ENCODE data around the gene GLIPR1L1.

GLIPR1L1 gene

DNA sequence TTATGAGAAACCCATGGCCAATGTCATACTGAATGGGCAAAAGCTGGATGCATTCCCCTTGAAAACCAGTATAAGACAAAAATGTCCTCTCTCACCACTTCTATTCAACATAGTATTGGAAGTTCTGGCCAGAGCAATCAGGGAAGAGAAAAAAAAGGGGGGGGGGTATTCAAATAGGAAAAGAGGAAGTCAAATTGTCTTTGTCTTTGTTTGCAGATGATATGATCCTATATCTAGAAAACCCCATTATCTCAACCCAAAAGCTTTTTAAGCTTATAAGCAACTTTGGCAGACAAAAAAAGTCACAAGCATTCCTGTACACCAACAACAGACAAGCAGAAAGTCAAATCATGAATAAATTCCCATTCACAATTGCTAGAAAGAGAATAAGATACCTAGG, 19.5 kb downstream of the GLIPR1L1 start:
- DNase-seq: no peak

DNA sequence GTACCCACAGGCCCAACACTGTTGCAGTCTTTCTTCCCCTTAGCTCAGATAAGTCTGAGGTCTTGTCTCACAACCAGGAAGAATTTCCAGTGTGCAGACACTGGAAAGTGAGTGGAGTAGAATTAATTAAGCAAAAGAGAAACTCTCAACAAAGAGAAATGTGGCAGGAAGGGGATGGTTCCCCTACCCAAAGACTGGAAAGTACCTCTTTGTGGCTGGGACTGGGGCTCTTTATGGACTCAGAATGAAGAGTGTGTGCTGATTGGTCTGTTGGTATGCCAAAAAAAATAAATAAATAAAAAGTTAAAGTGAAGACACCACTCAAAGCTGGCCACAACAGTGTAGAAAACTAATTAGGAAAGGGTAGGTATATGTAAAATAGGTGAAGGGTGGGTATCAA, 26.4 kb downstream of the GLIPR1L1 start:
- no peak for DNase-seq

DNA sequence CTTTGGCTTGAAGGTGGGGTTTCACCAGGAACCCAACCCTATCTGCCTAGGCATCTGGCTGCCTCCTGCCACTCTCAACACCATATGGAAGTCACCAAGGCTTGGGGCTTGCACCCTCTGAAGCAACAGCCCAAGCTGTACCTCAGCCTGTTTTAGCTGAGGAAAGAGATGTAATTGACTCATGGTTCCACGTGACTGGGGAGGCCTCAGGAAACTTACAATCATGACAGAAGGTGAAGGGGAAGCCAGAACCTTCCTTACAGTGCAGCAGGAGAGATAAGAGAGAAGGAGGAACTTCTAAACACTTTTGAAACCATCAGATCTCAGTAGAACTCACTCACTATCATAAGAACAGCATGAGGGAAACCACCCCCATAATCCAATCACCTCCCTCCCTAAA, 26.9 kb downstream of the GLIPR1L1 start:
- DNase-seq: no peak

DNA sequence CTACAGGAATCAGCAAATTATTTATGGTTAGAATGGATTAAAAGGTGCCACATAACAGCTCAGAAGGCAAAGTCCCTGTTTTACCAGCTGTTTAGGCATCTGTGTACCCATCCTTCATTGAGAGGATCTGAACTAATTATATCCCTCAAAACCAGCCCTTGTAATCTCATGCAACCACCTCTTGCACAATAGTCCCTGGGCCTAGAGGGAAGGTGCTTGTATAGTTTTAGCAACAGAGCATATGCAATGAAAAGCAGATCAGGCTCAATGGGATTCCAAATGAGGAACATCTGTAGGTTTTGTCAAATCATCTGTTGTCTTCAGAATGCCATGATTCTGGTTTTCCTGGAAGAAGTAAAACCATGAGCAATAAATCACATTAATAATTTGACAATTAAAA, 30.4 kb downstream of the GLIPR1L1 start:
- no peak for DNase-seq

DNA sequence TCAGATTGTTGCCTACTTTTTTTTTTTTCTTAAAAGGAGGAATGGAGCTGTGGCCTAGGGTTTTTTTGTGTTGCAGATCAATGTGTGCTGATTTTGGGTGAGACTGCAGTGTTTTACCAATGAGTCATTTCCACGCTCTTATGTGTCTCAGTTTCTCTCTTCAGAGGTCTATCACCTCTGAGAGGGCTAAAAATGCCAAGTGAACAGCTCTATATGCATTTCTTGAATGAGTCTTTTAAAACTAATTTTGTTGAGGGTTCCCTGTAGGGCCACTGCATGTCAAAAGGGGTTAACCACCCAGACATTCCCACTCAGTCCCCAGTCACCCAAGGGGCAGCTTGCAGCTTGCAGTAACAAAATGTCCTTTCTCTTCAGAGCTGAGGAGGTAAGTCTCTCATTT, 32.2 kb downstream of the GLIPR1L1 start:
- DNase-seq: no peak

DNA sequence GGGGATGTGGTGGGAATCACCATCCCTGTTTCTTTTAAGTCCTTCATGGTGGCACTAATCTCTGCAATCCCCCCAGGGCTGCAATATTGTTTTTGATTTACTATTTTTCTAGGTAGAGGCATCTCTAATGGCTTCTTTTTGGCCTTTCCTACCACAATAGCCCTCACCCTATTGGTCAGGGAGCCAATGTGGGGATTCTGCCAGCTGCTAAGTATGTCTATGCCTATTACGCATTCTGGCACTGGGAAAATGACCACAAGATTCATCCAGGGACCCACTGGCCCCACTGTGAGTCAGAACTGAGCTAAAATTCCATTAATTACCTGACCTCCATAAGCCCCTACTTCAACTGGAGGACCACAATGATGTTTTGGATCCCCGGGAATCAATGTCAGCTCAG, 40.5 kb downstream of the GLIPR1L1 start:
- DNase-seq: no peak

DNA sequence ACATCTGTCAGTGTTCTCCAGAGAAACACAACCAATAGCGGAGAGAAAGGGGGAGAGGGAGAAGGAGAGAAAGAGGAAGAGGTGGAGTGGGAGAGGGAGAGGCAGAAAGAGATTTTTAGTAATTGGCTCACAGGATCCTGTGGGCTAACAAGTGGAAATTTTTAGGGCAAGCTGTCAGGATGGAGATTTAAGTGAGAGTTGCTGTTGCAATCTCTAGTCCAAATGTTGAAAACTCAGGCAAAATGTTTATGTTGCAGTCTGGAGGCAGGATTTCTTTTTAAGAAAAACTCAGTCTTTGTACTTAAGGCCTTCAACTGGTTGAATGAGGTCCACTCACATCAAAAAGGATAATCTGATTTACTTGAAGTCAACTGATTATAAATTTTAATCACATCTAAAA, 43.9 kb downstream of the GLIPR1L1 start:
- DNase-seq: no peak

DNA sequence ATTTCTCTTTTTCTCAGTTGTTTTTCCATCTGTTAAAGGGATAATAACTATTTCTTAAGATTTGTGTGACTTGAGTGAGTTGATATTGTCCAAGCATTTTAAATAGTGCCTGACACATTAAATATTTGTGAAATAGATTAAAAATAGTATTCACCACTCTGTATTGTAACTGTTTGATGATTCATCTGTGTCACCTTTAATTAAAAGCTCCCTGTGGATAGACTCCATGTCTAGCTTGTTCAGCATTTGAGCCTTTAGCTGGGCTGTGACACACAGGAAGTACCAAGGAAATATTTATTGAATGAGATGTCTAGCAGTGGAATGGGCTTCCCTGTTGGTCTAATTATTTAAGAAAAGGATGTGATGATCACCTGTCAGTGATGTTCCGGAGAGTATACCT, 54.6 kb downstream of the GLIPR1L1 start:
- DNase-seq: no peak

DNA sequence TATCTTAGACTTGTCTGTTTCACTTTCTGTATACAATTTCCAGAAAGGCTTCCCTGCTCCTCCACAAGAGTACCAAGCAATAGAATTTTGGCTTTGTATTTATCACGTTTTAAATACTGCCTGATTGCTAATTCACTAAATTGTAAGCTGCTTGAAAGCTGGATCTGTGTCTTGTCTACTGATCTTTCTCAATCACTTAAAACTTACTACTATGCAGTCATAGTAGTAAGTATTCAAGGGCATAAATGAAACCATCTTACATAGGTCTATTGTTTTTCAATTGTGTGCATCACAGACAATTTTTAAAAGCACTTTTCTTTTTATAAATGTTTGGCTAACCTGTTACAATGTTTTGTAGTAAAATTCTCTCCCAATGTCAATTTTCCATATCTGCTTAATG, 55.2 kb downstream of the GLIPR1L1 start:
- DNase-seq: no peak

DNA sequence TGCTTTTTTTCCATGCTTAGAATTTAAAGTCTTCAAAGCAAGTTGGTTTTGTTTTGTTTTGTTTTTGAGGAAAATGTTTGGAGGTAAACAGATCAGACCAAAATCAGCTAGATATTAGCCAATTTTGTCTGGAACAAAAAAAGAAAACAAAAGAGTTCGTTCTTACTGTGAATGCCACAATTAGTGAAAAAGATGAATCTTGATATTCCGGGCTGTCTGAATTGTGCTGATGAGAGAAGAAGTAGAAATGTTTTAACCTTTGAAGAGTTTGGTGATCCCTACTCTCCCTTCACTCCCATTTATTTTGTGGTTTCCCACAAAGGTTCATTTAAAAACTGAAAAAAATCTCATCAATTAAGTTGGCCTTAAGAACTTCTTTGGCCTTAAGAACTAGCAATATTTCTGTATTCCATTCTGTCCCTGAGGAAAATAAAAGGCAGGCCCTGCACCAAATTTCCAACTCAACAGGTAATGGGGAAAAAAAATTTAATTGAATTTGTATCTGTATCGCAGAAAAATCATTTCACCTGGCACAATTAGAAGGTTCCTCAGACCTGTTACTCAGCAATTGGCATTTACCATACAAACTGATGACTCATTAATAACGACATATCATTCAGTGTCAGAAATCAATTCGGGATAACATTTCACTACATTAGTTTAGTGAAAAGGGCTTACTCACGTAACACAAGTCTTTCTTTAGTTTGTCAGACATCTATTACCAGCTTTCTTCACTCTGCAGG, 55.9 kb downstream of the GLIPR1L1 start:
- DNase-seq: no peak

DNA sequence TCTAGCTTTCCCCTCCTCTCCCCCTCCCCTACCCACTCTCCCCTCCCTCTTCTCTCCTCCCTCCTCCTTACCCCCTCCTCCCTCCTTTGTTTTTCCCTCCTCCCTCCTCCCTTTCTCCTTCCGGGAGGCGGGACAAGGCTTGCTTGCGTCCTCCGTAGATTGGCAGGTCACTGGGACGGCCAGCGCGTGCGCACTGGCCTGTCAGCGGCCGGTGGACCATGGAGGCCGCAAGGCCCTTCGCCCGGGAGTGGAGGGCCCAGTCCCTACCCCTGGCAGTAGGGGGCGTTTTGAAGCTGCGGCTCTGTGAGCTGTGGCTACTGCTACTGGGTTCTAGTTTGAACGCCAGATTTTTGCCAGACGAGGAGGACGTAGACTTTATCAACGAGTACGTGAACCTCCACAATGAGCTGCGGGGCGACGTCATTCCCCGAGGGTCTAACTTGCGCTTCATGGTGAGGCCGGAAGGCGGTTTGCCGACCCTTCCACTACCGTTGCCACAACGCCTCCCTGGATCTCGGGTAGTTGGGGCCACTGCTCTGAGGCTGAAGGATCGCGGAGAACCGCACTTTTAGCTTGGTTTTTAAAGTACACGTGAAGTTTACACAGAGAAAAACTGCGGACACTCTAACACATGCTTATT, 56.5 kb downstream of the GLIPR1L1 start, which contains the start of gene GLIPR1L2:
GLIPR1L2 (plus strand) TSS at position 191 of the 640 bp plus-strand sequence; CDS start at position 219, 28 bp downstream.
- DNase-seq: peak; percentile 97

DNA sequence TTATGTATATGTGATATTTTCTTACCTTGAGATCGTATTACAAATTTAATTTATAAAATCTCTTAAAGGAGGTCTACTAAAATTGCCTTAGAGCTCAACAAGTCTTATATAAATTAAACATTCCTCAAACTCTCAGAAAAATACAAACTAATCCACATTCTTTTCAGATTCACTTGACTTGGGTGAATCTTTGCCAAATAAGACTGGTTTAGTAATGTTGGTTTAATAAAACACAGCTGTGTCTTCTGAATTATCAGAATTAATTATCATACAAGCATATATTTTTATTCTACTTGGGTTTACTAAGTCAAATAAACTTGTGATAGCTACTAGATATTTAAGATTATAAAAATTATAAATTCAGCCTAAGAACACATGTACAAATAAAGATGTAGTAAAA, 69.8 kb downstream of the GLIPR1L1 start:
- no peak for DNase-seq

DNA sequence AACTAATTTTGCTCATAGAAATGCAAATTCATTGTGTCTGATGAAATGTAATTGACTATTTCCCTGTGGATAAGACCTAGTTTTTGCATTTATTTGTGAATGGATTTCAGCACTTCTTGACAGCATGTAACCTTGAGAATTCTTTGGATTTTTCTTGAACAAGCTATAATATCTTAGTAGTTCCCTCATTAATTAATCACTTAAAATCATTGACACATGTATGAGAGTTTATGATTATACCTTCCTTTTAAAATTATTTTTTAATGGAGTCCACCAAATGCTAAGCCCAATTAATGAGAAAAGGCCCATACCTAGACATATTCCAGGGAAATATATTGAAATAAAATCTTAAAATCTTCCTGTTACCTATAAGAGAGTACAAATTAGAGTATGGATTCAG, 73.2 kb downstream of the GLIPR1L1 start:
- DNase-seq: no peak

DNA sequence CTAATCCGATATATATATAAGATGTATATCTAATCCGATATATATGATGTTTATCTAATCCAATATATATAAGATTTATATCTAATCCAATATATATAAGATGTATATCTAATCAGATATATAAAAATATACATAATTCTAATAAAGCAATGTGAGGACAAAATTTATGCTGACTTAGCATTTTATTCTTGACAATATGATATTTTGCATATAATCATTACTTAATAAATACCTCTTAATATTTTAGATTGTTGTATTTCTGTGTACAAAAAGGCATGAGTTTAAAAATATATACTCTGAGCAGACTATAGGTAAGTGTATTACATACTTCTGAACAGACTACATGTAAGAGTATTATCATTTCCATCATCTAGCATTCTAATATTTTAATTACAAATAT, 75.4 kb downstream of the GLIPR1L1 start:
- DNase-seq: no peak

DNA sequence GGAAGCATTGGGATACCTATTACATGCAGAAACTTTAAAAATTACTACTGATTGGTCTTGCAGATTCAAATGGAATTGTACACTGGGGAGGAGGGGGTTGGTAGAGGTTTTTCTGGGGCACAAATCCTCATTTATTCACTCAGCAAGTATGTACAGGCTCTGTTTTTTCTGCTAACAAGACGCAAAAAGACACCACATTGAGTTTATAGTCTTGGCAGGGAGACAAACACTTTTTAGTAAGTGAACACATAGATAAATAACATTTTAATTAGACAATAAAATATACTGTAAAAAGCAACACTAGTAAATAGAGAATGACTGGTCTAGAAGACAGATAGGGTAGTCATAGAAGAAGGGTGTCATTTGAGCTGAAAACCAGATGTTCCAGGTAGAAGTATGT, 80.2 kb downstream of the GLIPR1L1 start:
- DNase-seq: no peak

DNA sequence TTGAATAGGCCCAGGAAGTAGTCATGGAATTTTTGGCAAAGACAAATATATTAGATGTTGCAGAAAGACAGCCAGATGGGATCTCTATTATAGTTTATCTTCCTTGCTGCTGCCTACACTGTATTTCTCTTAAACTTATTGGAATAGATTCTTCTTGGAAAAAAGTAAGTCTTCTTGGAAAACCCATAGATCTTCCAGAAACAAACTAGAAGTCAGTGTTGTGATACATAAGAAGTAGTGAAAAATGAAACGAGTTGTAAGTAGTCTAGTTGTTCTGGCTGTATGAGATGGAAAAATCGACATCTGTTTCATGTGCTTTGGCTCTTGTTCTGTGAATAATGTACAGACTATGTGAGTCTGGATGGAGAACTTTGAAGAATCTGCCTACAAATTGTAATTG, 85.4 kb downstream of the GLIPR1L1 start:
- no peak for DNase-seq
